ENCODE results near the gene PSMD11. TPM values are rescaled to one million over a fixed set of nuclear protein-coding genes. Genes with fewer than 3 reads are reported as not detected.

PSMD11 gene
- total and polyA plus RNA-seq, 2 of the 8 experiments (the other 6 are each of a cell fraction or from before 2014, with no cell fraction given): 68.4 to 171 TPM

DNA sequence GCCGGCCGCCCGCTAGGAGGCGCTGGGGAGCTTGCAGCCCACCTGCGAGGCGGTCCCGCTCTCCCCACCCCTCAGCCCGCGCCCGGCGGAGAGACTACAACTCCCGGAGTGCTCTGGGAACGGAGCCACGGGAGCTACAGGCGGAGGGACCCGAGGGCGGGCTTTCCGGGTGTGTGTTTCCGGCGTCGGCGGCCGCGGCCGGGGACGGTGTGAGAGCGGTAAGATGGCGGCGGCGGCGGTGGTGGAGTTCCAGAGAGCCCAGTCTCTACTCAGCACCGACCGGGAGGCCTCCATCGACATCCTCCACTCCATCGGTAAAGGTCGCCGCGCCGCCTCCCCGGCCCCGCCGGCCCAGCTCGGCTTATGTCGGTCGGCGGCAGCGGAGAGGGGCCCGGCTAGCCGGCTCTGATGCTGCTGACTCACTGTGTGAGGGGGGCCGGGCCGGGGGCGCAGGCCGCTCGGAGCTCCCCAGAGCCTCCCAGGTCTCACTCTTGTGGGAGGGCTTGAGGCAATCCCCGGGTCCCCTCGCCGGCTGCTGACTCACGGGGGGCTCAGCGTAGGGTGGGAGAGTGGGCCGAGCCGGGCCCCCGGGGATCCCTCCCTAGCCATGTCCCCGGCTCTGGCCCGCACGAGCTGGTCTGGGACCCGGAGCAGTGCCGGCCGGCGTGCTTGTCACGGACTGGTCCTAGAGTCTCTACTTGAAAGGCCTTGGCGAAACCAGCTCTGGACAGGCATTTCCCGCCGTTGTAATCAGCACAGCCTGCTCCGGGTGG, at the start of gene PSMD11 (continued):
- TF ChIP-seq, protein P1, sequence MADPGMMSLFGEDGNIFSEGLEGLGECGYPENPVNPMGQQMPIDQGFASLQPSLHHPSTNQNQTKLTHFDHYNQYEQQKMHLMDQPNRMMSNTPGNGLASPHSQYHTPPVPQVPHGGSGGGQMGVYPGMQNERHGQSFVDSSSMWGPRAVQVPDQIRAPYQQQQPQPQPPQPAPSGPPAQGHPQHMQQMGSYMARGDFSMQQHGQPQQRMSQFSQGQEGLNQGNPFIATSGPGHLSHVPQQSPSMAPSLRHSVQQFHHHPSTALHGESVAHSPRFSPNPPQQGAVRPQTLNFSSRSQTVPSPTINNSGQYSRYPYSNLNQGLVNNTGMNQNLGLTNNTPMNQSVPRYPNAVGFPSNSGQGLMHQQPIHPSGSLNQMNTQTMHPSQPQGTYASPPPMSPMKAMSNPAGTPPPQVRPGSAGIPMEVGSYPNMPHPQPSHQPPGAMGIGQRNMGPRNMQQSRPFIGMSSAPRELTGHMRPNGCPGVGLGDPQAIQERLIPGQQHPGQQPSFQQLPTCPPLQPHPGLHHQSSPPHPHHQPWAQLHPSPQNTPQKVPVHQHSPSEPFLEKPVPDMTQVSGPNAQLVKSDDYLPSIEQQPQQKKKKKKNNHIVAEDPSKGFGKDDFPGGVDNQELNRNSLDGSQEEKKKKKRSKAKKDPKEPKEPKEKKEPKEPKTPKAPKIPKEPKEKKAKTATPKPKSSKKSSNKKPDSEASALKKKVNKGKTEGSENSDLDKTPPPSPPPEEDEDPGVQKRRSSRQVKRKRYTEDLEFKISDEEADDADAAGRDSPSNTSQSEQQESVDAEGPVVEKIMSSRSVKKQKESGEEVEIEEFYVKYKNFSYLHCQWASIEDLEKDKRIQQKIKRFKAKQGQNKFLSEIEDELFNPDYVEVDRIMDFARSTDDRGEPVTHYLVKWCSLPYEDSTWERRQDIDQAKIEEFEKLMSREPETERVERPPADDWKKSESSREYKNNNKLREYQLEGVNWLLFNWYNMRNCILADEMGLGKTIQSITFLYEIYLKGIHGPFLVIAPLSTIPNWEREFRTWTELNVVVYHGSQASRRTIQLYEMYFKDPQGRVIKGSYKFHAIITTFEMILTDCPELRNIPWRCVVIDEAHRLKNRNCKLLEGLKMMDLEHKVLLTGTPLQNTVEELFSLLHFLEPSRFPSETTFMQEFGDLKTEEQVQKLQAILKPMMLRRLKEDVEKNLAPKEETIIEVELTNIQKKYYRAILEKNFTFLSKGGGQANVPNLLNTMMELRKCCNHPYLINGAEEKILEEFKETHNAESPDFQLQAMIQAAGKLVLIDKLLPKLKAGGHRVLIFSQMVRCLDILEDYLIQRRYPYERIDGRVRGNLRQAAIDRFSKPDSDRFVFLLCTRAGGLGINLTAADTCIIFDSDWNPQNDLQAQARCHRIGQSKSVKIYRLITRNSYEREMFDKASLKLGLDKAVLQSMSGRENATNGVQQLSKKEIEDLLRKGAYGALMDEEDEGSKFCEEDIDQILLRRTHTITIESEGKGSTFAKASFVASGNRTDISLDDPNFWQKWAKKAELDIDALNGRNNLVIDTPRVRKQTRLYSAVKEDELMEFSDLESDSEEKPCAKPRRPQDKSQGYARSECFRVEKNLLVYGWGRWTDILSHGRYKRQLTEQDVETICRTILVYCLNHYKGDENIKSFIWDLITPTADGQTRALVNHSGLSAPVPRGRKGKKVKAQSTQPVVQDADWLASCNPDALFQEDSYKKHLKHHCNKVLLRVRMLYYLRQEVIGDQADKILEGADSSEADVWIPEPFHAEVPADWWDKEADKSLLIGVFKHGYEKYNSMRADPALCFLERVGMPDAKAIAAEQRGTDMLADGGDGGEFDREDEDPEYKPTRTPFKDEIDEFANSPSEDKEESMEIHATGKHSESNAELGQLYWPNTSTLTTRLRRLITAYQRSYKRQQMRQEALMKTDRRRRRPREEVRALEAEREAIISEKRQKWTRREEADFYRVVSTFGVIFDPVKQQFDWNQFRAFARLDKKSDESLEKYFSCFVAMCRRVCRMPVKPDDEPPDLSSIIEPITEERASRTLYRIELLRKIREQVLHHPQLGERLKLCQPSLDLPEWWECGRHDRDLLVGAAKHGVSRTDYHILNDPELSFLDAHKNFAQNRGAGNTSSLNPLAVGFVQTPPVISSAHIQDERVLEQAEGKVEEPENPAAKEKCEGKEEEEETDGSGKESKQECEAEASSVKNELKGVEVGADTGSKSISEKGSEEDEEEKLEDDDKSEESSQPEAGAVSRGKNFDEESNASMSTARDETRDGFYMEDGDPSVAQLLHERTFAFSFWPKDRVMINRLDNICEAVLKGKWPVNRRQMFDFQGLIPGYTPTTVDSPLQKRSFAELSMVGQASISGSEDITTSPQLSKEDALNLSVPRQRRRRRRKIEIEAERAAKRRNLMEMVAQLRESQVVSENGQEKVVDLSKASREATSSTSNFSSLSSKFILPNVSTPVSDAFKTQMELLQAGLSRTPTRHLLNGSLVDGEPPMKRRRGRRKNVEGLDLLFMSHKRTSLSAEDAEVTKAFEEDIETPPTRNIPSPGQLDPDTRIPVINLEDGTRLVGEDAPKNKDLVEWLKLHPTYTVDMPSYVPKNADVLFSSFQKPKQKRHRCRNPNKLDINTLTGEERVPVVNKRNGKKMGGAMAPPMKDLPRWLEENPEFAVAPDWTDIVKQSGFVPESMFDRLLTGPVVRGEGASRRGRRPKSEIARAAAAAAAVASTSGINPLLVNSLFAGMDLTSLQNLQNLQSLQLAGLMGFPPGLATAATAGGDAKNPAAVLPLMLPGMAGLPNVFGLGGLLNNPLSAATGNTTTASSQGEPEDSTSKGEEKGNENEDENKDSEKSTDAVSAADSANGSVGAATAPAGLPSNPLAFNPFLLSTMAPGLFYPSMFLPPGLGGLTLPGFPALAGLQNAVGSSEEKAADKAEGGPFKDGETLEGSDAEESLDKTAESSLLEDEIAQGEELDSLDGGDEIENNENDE (IDR thresholded peaks at IDR 0.05; ENCODE audit: insufficient replicate concordance, low read length): no peak
- TF ChIP-seq EP300 (IDR thresholded peaks at IDR 0.05; ENCODE audit: borderline replicate concordance in 1 of 2, low read depth in 2 of 2, low read length in 2 of 2) (peak in 1 of 2 experiments; percentile 4; a peak in 1 of 3 replicates), BRCA1 (IDR thresholded peaks at IDR 0.05; ENCODE audit: low read depth, low read length) (no peak), RFX5 (IDR thresholded peaks at IDR 0.05; ENCODE audit: borderline replicate concordance, low read depth, low read length) (no peak), POLR2A (IDR thresholded peaks at IDR 0.05; ENCODE audit: control extremely low read depth in 1 of 2, low read depth in 2 of 2, low read length in 2 of 2) (peak; percentile 70 to 71; a peak in 2 of 3 replicates), SRF (IDR thresholded peaks at IDR 0.05; ENCODE audit: low read depth, low read length) (peak; percentile 30; the same call in 1 of the 2 replicates), BACH1 (IDR thresholded peaks at IDR 0.05; ENCODE audit: low read length) (peak; percentile 71), HDAC2 (IDR thresholded peaks at IDR 0.05; ENCODE audit: borderline replicate concordance in 1 of 2, low read depth in 2 of 2, low read length in 2 of 2) (peak; percentile 25 to 44; a peak in 1 of 4 replicates), SP4 (IDR thresholded peaks at IDR 0.05; ENCODE audit: low read length) (no peak; the same call in 1 of the 2 replicates), SP2 (IDR thresholded peaks at IDR 0.05; ENCODE audit: low read length) (peak; percentile 41; the same call in 1 of the 2 replicates)
